Measurements from ENCODE around the gene JMJD8. TPM values are rescaled to one million over a fixed set of nuclear protein-coding genes. Genes with fewer than 3 reads are reported as not detected.

The JMJD8 gene
- total RNA-seq, 2 experiments from 2014 or later = 18.2 to 20.5 TPM

DNA sequence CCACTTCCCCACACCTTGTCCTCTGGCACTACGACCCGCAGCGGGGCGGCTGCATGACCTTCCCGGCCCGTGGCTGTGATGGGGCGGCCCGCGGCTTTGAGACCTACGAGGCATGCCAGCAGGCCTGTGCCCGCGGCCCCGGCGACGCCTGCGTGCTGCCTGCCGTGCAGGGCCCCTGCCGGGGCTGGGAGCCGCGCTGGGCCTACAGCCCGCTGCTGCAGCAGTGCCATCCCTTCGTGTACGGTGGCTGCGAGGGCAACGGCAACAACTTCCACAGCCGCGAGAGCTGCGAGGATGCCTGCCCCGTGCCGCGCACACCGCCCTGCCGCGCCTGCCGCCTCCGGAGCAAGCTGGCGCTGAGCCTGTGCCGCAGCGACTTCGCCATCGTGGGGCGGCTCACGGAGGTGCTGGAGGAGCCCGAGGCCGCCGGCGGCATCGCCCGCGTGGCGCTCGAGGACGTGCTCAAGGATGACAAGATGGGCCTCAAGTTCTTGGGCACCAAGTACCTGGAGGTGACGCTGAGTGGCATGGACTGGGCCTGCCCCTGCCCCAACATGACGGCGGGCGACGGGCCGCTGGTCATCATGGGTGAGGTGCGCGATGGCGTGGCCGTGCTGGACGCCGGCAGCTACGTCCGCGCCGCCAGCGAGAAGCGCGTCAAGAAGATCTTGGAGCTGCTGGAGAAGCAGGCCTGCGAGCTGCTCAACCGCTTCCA, 50.6 kb downstream of the JMJD8 start:
- no peak for DNase-seq
- Mint-ChIP-seq H3K36me3 (ENCODE audit: low read depth) (peaks cover 11% of the 10 kb centered on the region), H3K9me3 (no peaks in the 10 kb centered on the region), H3K27ac (no peak overlapping the region), H3K4me1 (ENCODE audit: low read depth) (peaks cover 15% of the 10 kb centered on the region), H3K27me3 (ENCODE audit: low read depth) (no peaks in the 10 kb centered on the region), H3K4me3 (no peak overlapping the region)
- CTCF ChIA-PET = interaction anchor here (0.6 kb wide), 1 partner anchor 211 kb away, joined by 3 read pairs; no protein-coding TSS in a partner anchor
- intact Hi-C loops (cut with micrococcal nuclease) = no loop called here

DNA sequence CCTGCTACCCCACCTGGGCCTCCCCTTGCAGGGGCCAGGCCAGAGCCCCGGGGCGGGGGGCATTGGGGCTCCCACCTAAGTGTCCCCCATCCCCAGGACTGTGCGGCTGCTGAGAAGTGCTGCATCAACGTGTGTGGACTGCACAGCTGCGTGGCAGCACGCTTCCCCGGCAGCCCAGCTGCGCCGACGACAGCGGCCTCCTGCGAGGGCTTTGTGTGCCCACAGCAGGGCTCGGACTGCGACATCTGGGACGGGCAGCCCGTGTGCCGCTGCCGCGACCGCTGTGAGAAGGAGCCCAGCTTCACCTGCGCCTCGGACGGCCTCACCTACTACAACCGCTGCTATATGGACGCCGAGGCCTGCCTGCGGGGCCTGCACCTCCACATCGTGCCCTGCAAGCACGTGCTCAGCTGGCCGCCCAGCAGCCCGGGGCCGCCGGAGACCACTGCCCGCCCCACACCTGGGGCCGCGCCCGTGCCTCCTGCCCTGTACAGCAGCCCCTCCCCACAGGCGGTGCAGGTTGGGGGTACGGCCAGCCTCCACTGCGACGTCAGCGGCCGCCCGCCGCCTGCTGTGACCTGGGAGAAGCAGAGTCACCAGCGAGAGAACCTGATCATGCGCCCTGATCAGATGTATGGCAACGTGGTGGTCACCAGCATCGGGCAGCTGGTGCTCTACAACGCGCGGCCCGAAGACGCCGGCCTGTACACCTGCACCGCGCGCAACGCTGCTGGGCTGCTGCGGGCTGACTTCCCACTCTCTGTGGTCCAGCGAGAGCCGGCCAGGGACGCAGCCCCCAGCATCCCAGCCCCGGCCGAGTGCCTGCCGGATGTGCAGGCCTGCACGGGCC, 51.4 kb downstream of the JMJD8 start:
- peaks cover 11% of the 10 kb centered on the region for H3K36me3 Mint-ChIP-seq (ENCODE audit: low read depth)
- no peaks in the 10 kb centered on the region for H3K9me3 Mint-ChIP-seq
- CTCF ChIA-PET = no interaction called here
- H3K27ac Mint-ChIP-seq = no peak overlapping the region
- DNase-seq = no peak
- H3K27me3 Mint-ChIP-seq (ENCODE audit: low read depth) = no peaks in the 10 kb centered on the region
- intact Hi-C loops (cut with micrococcal nuclease) = no loop called here
- no peak overlapping the region for H3K4me3 Mint-ChIP-seq
- peaks cover 14% of the 10 kb centered on the region for H3K4me1 Mint-ChIP-seq (ENCODE audit: low read depth)

GRCh38 chr16:631808-632358, 52.3 kb downstream of the JMJD8 start:
- Mint-ChIP-seq H3K27me3 (ENCODE audit: low read depth) (no peaks in the 10 kb centered on the region), H3K4me3 (no peak overlapping the region), H3K36me3 (ENCODE audit: low read depth) (peaks cover 11% of the 10 kb centered on the region), H3K27ac (no peak overlapping the region), H3K4me1 (ENCODE audit: low read depth) (peaks cover 10% of the 10 kb centered on the region), H3K9me3 (no peaks in the 10 kb centered on the region)
- CTCF ChIA-PET = no interaction called here
- intact Hi-C loops (cut with micrococcal nuclease) = no loop called here
- DNase-seq = no peak

Other genes with a start within 250 kb of the JMJD8 start
- gene CAPN15, start 156.6 kb downstream of the JMJD8 start, total RNA-seq = 10 to 100 TPM; 54.4 to 56.9 TPM
- not detected for gene PRR35, start 123.9 kb downstream of the JMJD8 start, total RNA-seq
- gene NHLRC4, start 117.3 kb downstream of the JMJD8 start, total RNA-seq = under 1 TPM; 0.60 to 0.67 TPM
- gene PIGQ, start 114.4 kb downstream of the JMJD8 start, total RNA-seq = 10 to 100 TPM; 18.6 to 19.2 TPM
- 1 to 10 TPM; 6.3 to 7.3 TPM for gene RAB40C, start 94.3 kb downstream of the JMJD8 start, total RNA-seq
- gene WFIKKN1, start 53.3 kb downstream of the JMJD8 start, total RNA-seq = under 1 TPM; 0.10 to 0.25 TPM
- 100 to 1,000 TPM; 121 to 122 TPM for gene METTL26, start 48.0 kb downstream of the JMJD8 start, total RNA-seq
- gene MCRIP2, start 42.5 kb downstream of the JMJD8 start, total RNA-seq = 10 to 100 TPM; 31.5 to 35.2 TPM
- gene WDR90, start 35.0 kb downstream of the JMJD8 start, total RNA-seq = 10 to 100 TPM; 65.9 to 66.9 TPM
- gene RHOT2, start 16.2 kb downstream of the JMJD8 start, total RNA-seq = 10 to 100 TPM; 81.9 to 84.0 TPM
- gene RHBDL1, start 8.7 kb downstream of the JMJD8 start, total RNA-seq = under 1 TPM; 0.60 to 0.94 TPM
- 10 to 100 TPM; 40.3 to 44.1 TPM for gene STUB1, start 3.9 kb downstream of the JMJD8 start, total RNA-seq
- gene WDR24, start 6.1 kb upstream of the JMJD8 start, total RNA-seq = 10 to 100 TPM; 17.4 to 17.7 TPM
- 1 to 10 TPM; 3.7 to 5.7 TPM for gene FBXL16, start 21.5 kb upstream of the JMJD8 start, total RNA-seq
- 10 to 100 TPM in 1 of 2 experiments, 1 to 10 TPM in 1; 8.2 to 11.0 TPM for gene METRN, start 30.8 kb upstream of the JMJD8 start, total RNA-seq
- 10 to 100 TPM; 21.5 to 24.3 TPM for gene ANTKMT, start 36.8 kb upstream of the JMJD8 start, total RNA-seq
- 1 to 10 TPM; 1.2 to 1.3 TPM for gene CCDC78, start 42.1 kb upstream of the JMJD8 start, total RNA-seq
- gene HAGHL, start 42.8 kb upstream of the JMJD8 start, total RNA-seq = 1 to 10 TPM; 6.5 to 7.7 TPM
- gene CIAO3, start 56.7 kb upstream of the JMJD8 start, total RNA-seq = 10 to 100 TPM; 32.7 to 34.3 TPM
- not detected for gene MSLN, start 76.4 kb upstream of the JMJD8 start, total RNA-seq
- gene RPUSD1, start 104.0 kb upstream of the JMJD8 start, total RNA-seq = 1 to 10 TPM; 6.8 to 7.2 TPM
- 100 to 1,000 TPM; 126 to 127 TPM for gene CHTF18, start 104.3 kb upstream of the JMJD8 start, total RNA-seq
- gene GNG13, start 116.4 kb upstream of the JMJD8 start, total RNA-seq = not detected

Data from activated naive CD4-positive, alpha-beta T cell treated with anti-CD3 and anti-CD28 coated beads for 36 hours (primary cell).